CD4-positive, alpha-beta T cell treated with Interleukin-4 for 1 hour (primary cell): ENCODE data around the gene NTSR1.
A peak's percentile ranks its signal among the peaks of the same experiment; 100 is the strongest.

Experiments
- DNase-seq, 2 donors: peaks; one replicate each; pipeline ENCODE4 v3.0.0-alpha.2; 2020 to 2022

NTSR1 gene

DNA sequence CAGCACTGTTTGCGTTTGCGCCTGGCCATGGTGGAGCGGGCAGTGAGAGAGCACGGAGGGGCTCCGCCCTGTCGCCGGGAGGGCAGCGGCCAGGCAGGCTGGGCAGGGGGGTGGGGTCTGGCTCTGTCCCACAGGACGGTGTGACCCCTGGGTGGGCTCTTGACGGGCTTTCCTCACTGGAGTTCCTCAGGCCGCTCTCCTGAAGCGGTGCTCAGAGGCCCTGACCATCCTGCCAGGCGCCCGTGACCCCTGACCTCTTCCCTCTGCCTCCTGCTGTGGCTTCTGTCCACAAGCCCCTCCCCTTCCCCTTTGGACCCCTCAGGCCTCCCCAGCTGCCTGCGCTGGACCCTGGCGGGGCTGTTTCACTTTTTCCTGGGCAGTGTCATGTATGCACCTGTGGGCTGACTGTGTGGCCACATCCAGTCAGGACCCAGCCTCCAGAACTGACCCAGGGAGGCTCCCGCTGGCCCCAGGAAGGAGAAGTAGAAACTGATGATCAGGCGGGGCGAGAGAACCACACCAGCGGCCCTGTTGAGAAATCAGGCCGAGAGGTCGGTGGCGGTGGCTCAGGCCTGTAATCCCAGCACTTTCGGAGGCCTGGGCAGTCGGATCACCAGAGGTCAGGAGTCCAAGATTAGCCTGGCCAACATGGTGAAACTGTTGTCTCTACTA is 97.2 kb downstream of the NTSR1 start:
- DNase-seq, result peak in 1 of 2 donors; percentile 35

DNA sequence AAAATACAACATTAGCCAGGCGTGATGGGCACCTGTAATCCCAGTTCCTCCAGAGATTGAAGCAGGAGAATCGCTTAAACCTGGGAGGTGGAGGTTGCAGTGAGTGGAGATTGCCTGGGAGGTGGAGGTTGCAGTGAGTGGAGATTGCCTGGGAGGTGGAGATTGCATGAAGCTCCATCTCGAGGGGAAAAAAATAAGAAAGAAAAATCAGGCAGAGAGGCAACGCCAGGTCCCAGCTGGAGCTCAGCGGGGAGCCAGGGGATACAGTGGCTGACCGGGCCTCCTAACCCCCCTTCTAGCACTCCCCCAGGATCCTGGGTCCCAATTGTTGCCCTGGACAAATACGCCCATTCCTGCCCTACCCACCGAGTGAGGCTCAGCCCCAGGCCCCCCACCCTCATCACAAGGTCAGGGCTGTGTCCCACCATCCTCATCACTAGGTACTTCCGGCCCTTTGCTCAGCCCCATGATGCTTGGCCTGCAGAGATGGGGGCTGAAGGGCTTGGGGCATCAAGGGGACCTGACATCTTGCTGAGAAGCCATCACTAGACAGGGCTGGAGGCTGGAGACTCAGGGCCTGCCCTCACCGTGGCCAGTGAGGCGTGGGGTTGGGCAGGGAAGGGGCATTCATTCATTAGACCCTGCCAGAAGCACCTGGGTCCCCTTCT is 97.9 kb downstream of the NTSR1 start:
- no peak for DNase-seq

DNA sequence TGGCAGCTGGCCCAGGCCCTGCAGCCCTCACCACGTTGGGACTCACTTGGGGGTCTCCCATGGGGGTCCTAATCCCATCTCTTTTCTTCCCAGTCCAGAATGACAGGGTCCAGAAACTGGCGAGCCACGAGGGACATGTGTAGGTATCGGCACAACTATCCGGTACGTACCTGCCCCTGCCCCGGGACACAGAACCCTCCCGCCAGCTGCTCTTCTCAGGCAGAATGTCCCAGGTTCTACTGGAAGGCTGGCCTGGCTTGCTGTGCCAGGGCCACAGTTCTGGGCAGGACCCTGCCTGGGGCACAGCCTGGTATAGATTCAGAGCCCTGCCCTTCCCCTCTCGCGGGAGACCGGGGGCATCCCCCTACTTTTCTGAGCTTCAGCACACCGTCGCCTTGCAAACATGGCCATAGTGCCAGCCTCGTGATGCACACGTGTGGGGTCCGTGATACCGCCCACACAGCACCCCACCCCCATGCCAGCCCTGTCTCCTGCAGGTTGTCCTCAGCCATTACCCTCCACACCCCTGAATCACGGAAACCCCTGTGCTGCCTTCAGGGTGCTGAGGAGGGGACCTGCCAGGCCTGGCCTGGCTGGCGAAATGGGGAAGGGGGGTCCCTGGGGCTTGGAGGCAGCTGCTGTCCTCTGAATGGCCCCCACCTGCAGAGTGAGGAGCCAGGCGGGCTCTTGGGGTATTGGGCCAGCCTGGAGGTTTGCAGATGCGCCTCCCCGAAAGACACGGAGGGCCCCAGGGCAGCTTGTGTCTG is 99.0 kb downstream of the NTSR1 start:
- DNase-seq, result no peak

DNA sequence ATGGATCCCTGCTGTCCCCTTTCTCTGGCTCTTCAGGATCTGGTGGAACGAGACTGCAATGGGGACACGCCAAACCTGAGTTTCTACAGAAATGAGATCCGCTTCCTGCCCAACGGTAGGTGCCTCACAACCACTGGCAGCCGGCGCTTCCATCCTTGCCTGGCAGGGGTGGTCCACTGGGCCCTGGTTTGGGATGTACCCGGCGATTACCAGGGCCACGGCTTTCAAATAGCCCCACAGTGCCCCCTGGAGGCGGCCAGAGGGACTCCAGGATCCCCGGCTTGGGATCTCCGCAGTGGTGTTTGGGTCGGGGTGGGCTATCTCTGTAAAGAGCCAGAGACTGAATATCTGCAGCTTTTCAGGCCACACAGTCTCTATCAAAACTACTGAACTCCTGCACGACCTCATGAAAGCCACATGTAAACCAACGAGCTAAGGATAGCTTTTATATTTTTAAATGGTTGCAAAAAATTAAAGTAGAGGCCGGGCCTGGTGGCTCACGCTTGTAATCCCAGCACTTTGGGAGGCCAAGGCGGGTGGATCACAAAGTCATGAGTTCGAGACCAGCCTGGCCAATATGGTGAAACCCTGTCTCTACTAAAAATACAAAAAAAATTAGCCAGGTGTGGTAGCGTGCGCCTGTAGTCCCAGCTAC is 99.7 kb downstream of the NTSR1 start:
- DNase-seq, result peak; percentile 73 to 78

DNA sequence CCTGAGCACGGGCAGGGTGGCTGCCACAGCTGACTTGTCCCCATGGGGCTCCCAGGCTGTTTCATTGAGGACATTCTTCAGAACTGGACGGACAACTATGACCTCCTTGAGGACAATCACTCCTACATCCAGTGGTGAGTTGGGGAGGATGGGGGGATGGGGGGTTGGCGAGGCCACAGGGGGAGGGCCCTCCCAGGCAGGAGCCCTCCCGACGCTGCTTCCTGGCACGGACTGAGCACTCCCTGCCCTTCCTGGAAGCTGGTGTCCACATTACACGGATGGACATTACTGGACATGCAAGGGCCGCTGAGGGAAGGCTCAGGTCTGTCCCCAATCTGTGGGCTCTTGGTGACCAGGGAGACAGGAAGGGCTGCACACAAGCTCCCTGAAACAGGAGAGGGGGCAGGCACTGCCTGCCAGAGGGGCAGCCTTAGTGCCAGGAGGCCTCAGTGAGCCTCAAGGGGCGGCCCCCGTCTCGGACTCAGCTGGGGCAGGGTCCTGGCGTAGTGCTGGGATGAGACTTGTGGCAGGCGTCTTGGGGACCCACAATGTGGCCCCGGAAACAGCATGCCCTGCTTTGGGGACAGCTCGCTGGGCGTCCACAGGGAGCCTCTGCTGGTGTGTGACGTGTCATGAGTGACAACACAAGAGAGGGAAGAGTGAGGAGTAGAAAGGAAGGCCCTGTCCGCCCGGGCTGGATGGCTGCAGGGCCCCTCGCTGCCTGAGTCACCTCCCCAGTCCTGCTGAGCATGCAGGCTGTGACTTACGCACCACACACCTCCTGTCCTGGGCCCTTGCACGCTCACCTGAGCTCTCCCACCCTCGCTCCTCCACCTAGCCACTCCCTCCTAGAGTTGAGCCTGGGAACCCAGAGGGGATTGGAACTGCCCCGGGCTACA is 101.1 kb downstream of the NTSR1 start:
- DNase-seq, result no peak

DNA sequence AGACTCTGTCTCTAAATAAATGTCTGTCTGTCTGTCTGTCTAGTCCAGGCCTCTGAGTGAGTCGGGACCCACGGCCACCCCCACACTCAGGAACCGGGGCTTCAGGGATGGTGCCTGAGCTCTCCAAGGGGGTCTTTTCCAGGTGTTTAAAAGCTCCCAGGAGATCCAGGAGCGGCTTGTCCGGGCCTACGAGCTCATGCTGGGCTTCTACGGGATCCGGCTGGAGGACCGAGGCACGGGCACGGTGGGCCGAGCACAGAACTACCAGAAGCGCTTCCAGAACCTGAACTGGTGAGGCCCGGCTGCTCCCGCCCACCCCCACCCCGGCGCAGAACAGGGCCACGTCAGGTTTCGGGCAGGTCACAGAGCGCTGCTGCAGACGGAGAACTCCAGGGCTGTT is 102.7 kb downstream of the NTSR1 start:
- no peak for DNase-seq

DNA sequence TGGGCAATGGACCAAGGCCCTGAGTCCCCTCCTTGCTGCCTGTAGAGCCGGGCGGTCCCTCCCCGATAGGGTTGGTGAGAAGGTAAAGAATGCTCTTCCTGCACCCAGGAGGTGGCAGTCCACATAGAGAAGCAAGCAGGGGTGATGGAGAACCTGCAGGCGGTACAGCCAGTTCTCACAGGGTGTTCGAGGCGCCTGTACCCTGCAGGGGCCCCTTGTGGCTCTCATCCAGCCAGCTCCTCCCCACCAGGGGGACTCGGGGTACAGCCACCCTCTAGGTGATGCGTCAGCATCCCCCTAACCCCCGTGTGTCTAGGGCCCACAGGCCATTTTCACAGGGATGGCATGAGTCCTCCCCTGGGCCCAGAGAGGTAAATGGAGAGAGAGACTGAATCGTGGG is 103.1 kb downstream of the NTSR1 start:
- DNase-seq, result no peak
